HFF-Myc (cell line): ENCODE measurements around the gene LMCD1.

Experiments
- DNase-seq: peaks from one replicate; pipeline ENCODE4 v3.0.0-alpha.2; 2011; ENCODE audit warnings: low read depth; ENCODE audit errors: extremely low read depth
- H3K4me3 ChIP-seq: replicated peaks from 2 replicates; pipeline ENCODE4 v1.5.1; 2011; ENCODE audit warnings: low read depth, mild to moderate bottlenecking, control low read depth, low read length
- CTCF ChIP-seq: IDR thresholded peaks from 2 replicates; pipeline ENCODE4 v1.5.1; 2012; ENCODE audit warnings: mild to moderate bottlenecking, low read depth, low read length, control low read depth; ENCODE audit errors: missing control alignments

Gene LMCD1

GRCh38 chr3:8529738-8530525 lies 28.3 kb downstream of the LMCD1 start:
- TF ChIP-seq CTCF, result no peak
- no peak for DNase-seq

GRCh38 chr3:8530581-8530980 lies 29.0 kb downstream of the LMCD1 start:
- no peak overlapping the region for H3K4me3 ChIP-seq
- no peak for TF ChIP-seq CTCF
- no peak for DNase-seq

More at GRCh38 chr3:8529738-8530525, 28.3 kb downstream of the LMCD1 start:
- H3K4me3 ChIP-seq, result no peak overlapping the region

DNA sequence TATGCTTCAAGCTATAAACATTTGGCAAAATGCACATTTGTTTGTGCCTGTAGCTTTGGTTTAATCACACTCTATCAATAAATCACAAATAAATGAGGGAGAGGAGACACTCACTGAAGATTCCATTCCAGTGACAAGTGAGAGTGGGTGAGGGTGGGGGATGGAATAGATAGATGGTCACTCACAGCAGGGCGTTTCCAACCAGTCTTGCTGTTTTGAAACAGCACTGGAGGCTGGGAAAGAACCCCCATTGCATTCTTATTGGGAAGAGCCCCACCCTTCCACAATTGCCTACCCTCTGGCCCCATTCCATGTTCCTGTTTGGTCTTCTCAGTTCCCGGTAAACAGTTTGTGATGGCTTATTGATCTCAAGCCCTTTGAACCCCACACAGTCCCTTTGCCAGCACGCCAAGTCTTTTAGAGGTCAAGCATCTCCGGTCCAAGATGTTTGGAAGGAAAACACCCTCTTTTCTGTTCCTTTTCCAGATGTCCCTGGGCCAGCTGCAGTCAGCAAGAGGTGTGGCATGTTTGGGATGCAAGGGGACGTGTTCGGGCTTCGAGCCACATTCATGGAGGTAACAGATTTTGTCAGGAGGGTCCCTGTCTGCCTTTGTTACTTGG lies 30.7 kb downstream of the LMCD1 start:
- TF ChIP-seq CTCF, result no peak
- H3K4me3 ChIP-seq, result no peak overlapping the region
- DNase-seq, result no peak

- no peak for TF ChIP-seq CTCF
- no peak for DNase-seq
- H3K4me3 ChIP-seq, result no peak overlapping the region
These were observed 34.8 kb downstream of the LMCD1 start for GRCh38 chr3:8536096-8537056.

DNA sequence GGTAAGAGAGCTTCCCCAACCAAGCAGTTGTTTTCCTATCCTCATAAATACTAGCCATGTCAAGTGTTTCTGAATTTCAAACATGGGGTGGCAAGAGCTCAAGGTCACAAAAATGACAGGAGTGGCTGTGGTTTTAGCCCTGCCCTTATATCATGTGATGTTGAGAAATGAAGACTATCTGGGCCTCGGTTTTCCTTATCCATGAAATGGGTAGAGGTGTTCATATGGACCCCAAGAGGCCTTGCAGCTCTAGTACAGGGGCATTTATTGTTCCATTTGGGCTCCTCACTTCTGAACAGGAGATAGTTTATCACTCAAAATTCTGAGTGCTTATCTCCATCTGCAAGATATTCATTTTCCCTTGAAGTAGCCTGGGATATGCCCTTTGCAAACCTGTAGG lies 35.8 kb downstream of the LMCD1 start:
- no peak for TF ChIP-seq CTCF
- no peak for DNase-seq
- H3K4me3 ChIP-seq, result no peak overlapping the region

DNA sequence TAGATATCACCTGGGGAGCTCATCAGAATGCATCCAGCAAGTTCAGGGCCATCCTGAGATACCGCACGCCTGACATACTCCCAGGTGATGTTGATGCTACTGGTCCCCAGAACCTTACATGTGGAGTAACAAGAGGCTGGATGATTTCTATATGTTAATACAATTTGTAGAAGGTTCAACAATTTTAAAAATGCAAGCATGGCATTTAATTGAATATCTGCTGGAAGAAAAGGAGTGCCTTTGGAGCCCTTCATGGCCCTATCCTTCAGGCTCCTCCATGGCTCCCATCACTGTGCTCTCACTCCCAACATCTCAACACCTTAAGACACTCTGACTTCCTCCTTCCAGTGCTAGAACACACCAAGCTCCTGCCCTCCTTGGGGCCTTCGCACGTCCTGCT lies 36.6 kb downstream of the LMCD1 start:
- no peak overlapping the region for H3K4me3 ChIP-seq
- TF ChIP-seq CTCF, result no peak
- DNase-seq, result no peak
